ENCODE data around the gene LRRK1.

- TF ChIP-seq CTCF (IDR thresholded peaks at IDR 0.05) (no peak), POLR2A (IDR thresholded peaks at IDR 0.05) (no peak), EP300 (IDR thresholded peaks at IDR 0.05) (no peak)
These were observed 114.6 kb downstream of the LRRK1 start for GRCh38 chr15:101033801-101034200.

All from ovary (tissue), 3 donors.